COR-L47 (cell line): ENCODE measurements around the gene FIBCD1.

Source experiments
- DNase-seq: peaks from one replicate; lab custom pipeline; 2025; lab: John Stamatoyannopoulos, UW

The FIBCD1 gene

DNA sequence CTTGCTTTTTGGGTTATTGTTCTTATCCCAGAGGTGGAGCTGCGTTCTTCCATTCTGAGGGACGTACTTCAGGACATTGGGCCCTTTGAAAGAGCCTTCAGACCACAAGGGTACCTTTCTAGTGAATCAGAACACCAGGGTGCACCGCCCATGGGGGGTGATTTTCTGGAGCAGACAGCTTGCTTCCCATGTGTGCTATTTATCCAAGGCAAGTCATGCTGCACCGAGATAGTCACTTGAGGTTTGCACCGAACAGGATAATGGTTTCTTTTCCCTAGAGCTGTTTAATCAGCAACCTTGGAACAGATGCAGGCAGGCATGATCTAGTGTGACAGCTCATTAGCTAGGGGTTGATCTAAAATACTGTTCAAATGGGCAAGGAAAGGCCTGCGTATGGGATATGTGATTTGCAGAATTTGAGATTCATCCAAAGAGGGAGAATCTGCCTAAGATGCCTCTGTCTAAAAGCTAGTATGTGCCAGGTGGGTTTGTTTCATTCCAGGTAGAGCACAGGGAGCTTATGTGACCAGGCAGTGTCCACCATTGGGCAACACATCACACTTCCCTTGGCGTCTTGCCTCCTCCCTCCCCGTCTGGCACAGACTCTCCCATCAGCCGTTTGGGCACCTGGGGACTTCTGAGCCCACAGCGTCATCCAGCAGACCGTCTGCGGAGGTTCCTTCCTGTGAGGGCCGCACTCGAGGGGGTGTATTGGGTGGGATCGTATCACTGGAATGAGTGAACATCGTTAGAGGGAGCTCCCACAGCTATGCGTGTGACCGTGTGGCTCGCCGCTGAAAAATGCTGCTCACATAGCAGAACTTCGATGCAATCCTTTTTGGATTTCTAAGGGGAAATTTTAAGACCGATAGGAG, 80.9 kb downstream of the FIBCD1 start:
- no peak for DNase-seq

DNA sequence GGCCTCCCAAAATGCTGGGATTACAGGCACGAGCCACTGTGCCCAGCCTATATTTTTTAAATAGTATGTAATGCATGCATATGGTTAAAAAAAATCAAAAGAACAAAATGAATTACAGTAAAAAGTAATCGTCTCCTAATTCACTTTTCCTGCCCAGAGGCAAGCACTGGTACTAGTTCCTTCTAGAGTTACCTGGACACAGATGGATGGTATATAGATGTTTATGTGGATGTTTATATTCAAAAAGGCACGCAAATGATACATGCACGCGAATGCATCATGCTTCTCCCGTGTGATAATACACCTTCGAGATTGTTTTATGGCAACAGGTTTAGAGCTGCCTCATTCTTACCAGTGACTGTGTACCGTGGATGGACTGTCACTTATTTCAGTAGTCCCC, 82.6 kb downstream of the FIBCD1 start:
- no peak for DNase-seq

DNA sequence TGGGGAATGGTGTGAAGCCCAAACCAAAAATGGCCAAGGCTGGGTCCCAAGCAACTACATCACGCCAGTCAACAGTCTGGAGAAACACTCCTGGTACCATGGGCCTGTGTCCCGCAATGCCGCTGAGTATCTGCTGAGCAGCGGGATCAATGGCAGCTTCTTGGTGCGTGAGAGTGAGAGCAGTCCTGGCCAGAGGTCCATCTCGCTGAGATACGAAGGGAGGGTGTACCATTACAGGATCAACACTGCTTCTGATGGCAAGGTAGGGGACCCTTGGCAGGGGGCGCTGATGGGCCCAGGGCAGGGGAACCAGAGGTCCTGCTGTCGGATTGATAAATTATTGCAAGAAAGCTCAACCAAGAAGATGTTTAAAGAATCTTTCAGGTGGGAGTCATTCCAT, 84.2 kb downstream of the FIBCD1 start:
- no peak for DNase-seq

DNA sequence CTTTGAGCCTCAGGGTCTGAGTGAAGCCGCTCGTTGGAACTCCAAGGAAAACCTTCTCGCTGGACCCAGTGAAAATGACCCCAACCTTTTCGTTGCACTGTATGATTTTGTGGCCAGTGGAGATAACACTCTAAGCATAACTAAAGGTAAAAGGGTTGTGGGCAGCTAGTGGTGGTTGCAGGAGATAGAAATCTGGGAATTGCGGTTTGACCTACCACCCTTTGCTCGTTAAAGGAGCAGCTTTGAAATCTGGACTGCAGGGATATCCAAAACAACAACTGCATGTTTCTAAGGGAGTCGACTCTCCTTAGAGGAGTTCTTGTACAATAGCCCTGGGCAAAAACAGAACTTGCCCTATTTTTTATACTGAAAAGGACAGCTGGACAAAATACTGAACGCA, 85.0 kb downstream of the FIBCD1 start:
- DNase-seq, result no peak

DNA sequence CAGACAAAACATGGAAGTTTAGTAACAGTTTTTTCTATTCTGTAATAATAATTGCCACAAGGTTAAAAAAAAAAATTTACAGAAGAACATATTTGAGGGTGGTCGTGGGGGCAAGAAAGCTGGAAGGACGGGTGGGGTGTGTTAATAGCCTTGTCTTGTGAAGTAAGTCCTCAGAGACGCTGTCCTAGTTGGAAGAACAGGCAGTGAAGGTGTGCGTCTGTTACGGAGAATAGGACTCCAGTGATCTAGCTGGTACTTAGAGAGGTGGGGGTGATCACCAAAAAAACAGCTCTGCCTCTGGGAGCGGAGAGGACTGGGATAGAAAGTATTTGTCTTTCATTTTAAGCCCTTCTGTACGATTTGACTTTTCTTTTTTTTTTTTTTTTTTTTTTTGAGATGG, 86.2 kb downstream of the FIBCD1 start:
- no peak for DNase-seq
